ENCODE measurements around the gene SRPK2. TPM values are rescaled to one million over a fixed set of nuclear protein-coding genes. Genes with fewer than 3 reads are reported as not detected.

The SRPK2 gene
- total RNA-seq, 8 experiments from 2014 or later: 36.4 to 96.1 (median 47.3) TPM

- Histone ChIP-seq H3K4me3 (no peak overlapping the region), H3K27ac (no peak overlapping the region), H3K4me1 (replicated peaks in 1 of 2) (peaks cover 0 to 2% of the 10 kb centered on the region in 2 donors)
- in situ Hi-C loops (cut with MboI; ENCODE audit: low pct_unique_long_range_greater_than_20kb in 2 of 9, low sequenced_read_pairs in 9 of 9, unreplicated experiment in 9 of 9): no loop called here
- WGBS, 10 experiments: 50 to 100% (median 93%) methylated on average over 2 to 17 of the region's 20 CpGs; no CpG with 5 or more reads in 2 of the 10 experiments
- ATAC-seq (replicated peaks in 6 of 8): no peak
These were observed 160.2 kb downstream of the SRPK2 start for GRCh38 chr7:105228555-105228954.

GRCh38 chr7:105227391-105227790 is 161.3 kb downstream of the SRPK2 start:
- 69 to 100% (median 93%) methylated on average over 1 to 2 of the region's 2 CpGs; no CpG with 5 or more reads in 1 of the 10 experiments for WGBS, 10 experiments

DNA sequence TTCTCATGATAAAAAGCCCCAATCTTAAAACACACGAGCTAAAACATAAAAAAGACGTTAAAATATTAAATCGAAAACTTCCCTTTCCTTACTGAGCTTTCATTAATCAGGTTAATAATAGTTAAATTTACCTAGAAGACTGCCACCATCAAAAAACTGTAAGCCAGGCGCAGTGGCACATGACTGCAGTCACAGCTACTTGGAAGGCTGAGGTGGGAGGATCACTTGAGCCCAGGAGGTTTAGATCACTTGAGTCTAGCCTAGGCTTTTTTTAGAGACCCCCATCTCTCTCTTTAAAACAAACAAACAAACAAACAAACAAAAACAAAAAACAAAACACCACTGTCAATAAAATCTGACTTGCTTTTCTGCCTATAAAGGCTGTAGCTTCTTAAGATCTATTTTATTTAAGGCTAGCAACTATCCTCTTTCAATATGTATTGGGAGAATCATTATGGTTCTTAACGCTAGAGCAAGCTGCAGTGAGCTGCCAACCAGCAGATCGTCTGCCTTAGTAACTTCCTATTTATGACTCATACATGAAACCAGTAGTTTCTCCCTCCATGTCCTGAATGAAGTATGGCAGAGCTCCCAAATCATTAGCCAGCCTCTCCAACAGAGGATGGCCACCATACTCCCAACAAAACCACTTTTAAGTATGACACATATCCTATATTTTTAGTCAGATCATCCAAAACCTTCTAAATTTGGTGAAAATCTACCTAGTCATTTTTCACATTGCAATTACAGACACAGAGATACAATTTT is 163.7 kb downstream of the SRPK2 start:
- H3K27ac ChIP-seq: no peak overlapping the region
- in situ Hi-C loops (cut with MboI; ENCODE audit: low pct_unique_long_range_greater_than_20kb in 2 of 9, low sequenced_read_pairs in 9 of 9, unreplicated experiment in 9 of 9): no loop called here
- no peak overlapping the region for H3K4me3 ChIP-seq
- WGBS, 10 experiments: 59 to 100% (median 89%) methylated on average over 3 to 6 of the region's 6 CpGs
- peaks cover 0 to 9% of the 10 kb centered on the region in 2 donors for H3K4me1 ChIP-seq (replicated peaks in 1 of 2)
- peak in 6 of 8 experiments; percentile 27 to 95 (median 76) for ATAC-seq (replicated peaks in 6 of 8)

More at GRCh38 chr7:105227391-105227790, 161.3 kb downstream of the SRPK2 start:
- in situ Hi-C loops (cut with MboI; ENCODE audit: low pct_unique_long_range_greater_than_20kb in 2 of 9, low sequenced_read_pairs in 9 of 9, unreplicated experiment in 9 of 9): no loop called here
- peaks cover 0 to 9% of the 10 kb centered on the region in 2 donors for H3K4me1 ChIP-seq (replicated peaks in 1 of 2)
- no peak for ATAC-seq (replicated peaks in 6 of 8)
- H3K4me3 ChIP-seq: no peak overlapping the region
- H3K27ac ChIP-seq: no peak overlapping the region

- peaks cover 0 to 9% of the 10 kb centered on the region in 2 donors for H3K4me1 ChIP-seq (replicated peaks in 1 of 2)
- WGBS, 10 experiments: 63 to 100% (median 89%) methylated on average over 1 to 5 of the region's 5 CpGs; no CpG with 5 or more reads in 3 of the 10 experiments
- in situ Hi-C loops (cut with MboI; ENCODE audit: low pct_unique_long_range_greater_than_20kb in 2 of 9, low sequenced_read_pairs in 9 of 9, unreplicated experiment in 9 of 9): no loop called here
- no peak for ATAC-seq (replicated peaks in 6 of 8)
- H3K4me3 ChIP-seq: no peak overlapping the region
- no peak overlapping the region for H3K27ac ChIP-seq
These were observed 165.8 kb downstream of the SRPK2 start for GRCh38 chr7:105222953-105223352.

GRCh38 chr7:105219771-105220160 is 169.0 kb downstream of the SRPK2 start:
- H3K4me3 ChIP-seq: no peak overlapping the region
- no peak overlapping the region for H3K27ac ChIP-seq
- peaks cover 0 to 9% of the 10 kb centered on the region in 2 donors for H3K4me1 ChIP-seq (replicated peaks in 1 of 2)
- WGBS, 10 experiments: 56 to 100% (median 95%) methylated on average over 1 to 2 of the region's 2 CpGs; no CpG with 5 or more reads in 1 of the 10 experiments
- ATAC-seq (replicated peaks in 6 of 8): peak in 1 of 8 experiments; percentile 14
- in situ Hi-C loops (cut with MboI; ENCODE audit: low pct_unique_long_range_greater_than_20kb in 2 of 9, low sequenced_read_pairs in 9 of 9, unreplicated experiment in 9 of 9): no loop called here

DNA sequence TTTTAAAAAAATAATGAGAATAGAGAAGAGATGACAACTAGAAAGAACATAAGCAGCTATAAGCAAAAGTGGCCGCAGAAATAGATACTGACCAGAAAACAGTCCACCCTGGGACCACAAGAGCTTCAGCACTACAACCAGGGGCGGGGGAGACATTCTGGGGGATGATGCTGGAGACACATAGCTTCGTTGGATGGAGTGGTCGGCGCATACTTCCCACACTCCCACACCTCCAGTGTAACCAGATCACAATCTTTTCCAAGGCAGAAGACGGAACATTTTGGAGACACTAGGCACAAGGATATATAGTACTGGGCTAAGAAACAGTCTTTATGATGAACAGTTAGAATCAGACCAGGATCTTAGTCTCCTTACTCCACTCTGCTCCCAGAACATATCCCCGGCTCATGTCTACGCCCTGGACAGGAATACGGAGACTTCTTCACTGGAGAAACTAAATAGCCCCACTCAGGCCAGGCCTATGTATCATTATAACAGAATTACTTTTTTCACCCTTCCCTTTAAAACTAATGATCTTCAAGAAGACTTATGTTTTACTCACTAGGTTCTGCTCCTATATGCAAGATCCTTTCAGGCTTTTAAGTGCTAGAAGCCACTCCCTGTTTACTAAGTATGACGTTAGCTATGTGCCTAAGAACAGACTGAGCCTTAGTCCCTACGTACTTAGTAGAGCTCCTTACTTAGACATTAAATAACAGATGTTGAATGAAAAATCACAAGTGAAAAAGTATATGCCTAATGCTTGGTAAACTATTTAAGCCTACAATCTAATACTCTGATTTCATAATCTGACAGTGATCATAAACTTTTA is 169.6 kb downstream of the SRPK2 start:
- WGBS, 10 experiments: 74 to 100% (median 93%) methylated on average over 2 to 10 of the region's 11 CpGs
- peak in 1 of 8 experiments; percentile 94 for ATAC-seq (replicated peaks in 6 of 8)
- in situ Hi-C loops (cut with MboI; ENCODE audit: low pct_unique_long_range_greater_than_20kb in 2 of 9, low sequenced_read_pairs in 9 of 9, unreplicated experiment in 9 of 9): no loop called here
- Histone ChIP-seq H3K27ac (no peak overlapping the region), H3K4me3 (no peak overlapping the region), H3K4me1 (replicated peaks in 1 of 2) (peaks cover 0 to 9% of the 10 kb centered on the region in 2 donors)

DNA sequence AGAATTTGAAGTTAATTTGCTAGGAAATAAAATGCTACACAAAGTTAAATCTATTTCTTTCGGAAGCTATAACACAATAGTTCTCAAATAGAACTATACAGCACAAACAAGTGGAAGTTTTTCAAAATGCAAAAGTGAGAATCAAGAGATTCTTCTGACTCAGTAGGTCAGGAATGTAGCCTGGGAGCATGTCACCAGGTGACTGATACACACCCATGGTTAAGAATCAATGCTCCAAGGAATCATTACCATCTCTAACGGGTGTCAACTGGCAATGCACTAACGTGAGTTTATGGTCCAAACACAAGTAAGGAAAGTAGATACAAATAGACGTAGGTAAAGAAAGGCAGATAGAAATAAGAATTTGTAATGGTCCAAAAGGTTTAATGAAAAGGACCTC is 170.5 kb downstream of the SRPK2 start:
- in situ Hi-C loops (cut with MboI; ENCODE audit: low pct_unique_long_range_greater_than_20kb in 2 of 9, low sequenced_read_pairs in 9 of 9, unreplicated experiment in 9 of 9): no loop called here
- no peak overlapping the region for H3K4me3 ChIP-seq
- H3K27ac ChIP-seq: no peak overlapping the region
- ATAC-seq (replicated peaks in 6 of 8): peak in 2 of 8 experiments; percentile 38 to 71
- H3K4me1 ChIP-seq (replicated peaks in 1 of 2): peaks cover 0 to 4% of the 10 kb centered on the region in 2 donors
- 66 to 100% (median 94%) methylated on average over 1 to 4 of the region's 4 CpGs; no CpG with 5 or more reads in 2 of the 10 experiments for WGBS, 10 experiments

DNA sequence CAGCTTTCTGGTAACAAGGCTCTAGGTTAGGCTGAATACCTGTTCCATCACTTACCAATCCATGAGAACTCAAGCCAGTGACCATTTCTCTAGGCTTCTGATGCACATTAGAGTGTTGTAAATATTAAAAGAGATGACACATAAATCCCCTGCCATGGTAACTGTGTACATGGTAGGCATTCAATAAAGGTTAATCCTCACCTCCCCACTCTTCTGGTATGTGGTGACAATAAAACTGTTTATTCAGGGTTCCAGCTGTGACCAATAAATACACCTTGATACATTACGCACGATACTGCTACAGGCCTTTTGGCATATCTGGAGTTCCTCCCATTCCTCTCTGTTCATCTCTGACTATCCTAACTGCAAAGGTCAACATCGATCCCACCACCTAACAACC is 171.9 kb downstream of the SRPK2 start:
- no peak for ATAC-seq (replicated peaks in 6 of 8)
- Histone ChIP-seq H3K27ac (no peak overlapping the region), H3K4me3 (no peak overlapping the region), H3K4me1 (replicated peaks in 1 of 2) (no peaks in the 10 kb centered on the region)
- in situ Hi-C loops (cut with MboI; ENCODE audit: low pct_unique_long_range_greater_than_20kb in 2 of 9, low sequenced_read_pairs in 9 of 9, unreplicated experiment in 9 of 9): no loop called here
- 67 to 100% (median 97%) methylated on average over 1 to 3 of the region's 3 CpGs for WGBS, 10 experiments

DNA sequence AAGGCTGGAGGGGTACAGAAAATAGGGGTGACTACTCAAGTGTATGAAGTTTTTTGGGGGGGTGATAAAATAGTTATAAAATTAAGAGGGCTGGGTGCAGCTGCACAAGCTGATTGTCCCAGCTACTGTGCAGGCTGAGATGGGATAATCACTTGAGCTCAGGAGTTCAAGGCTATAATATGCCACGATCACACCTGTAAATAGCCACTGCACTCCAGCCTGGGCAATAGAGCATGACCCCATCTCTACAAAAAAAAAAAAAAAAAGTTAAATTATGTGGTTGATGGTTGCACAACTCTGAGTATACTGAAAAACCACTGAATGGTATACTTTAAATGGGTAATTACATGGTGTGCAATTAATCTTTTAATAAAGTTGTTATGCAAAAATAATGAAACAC is 172.9 kb downstream of the SRPK2 start:
- in situ Hi-C loops (cut with MboI; ENCODE audit: low pct_unique_long_range_greater_than_20kb in 2 of 9, low sequenced_read_pairs in 9 of 9, unreplicated experiment in 9 of 9): no loop called here
- H3K4me3 ChIP-seq: no peak overlapping the region
- WGBS, 10 experiments: 83 to 100% (median 100%) methylated on average over 1 of the region's 1 CpG; no CpG with 5 or more reads in 4 of the 10 experiments
- ATAC-seq (replicated peaks in 6 of 8): no peak
- H3K4me1 ChIP-seq (replicated peaks in 1 of 2): peaks cover 0 to 3% of the 10 kb centered on the region in 2 donors
- no peak overlapping the region for H3K27ac ChIP-seq

DNA sequence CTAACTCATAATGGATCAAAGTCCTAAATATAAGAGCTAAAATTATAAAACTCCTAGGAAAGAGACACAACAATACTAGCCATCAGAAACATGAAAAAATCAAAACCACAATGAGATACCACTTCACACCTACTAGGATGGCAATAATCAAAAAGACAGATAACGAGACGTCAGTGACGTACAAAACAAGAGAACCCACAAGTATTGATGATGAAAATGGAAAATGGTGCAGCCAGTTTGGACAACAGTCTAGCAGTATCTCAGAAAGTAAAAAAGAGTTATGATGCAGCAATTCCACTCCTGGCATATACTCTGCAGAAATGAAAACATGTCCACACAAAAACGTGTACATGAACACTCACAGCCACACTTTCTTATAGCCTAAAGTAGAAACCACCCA is 173.5 kb downstream of the SRPK2 start:
- no peak for ATAC-seq (replicated peaks in 6 of 8)
- 79 to 96% (median 91%) methylated on average over 1 to 4 of the region's 4 CpGs; no CpG with 5 or more reads in 2 of the 10 experiments for WGBS, 10 experiments
- in situ Hi-C loops (cut with MboI; ENCODE audit: low pct_unique_long_range_greater_than_20kb in 2 of 9, low sequenced_read_pairs in 9 of 9, unreplicated experiment in 9 of 9): no loop called here
- Histone ChIP-seq H3K4me3 (no peak overlapping the region), H3K4me1 (replicated peaks in 1 of 2) (peaks cover 1 to 8% of the 10 kb centered on the region in 2 donors), H3K27ac (no peak overlapping the region)

- Histone ChIP-seq H3K4me1 (replicated peaks in 1 of 2) (peaks cover 10 to 12% of the 10 kb centered on the region in 2 donors), H3K27ac (no peak overlapping the region), H3K4me3 (no peak overlapping the region)
- peak in 1 of 8 experiments; percentile 36 for ATAC-seq (replicated peaks in 6 of 8)
- in situ Hi-C loops (cut with MboI; ENCODE audit: low pct_unique_long_range_greater_than_20kb in 2 of 9, low sequenced_read_pairs in 9 of 9, unreplicated experiment in 9 of 9): no loop called here
- 0 to 100% (median 95%) methylated on average over 1 to 2 of the region's 2 CpGs; no CpG with 5 or more reads in 1 of the 10 experiments for WGBS, 10 experiments
These were observed 175.1 kb downstream of the SRPK2 start for GRCh38 chr7:105213611-105214010.

DNA sequence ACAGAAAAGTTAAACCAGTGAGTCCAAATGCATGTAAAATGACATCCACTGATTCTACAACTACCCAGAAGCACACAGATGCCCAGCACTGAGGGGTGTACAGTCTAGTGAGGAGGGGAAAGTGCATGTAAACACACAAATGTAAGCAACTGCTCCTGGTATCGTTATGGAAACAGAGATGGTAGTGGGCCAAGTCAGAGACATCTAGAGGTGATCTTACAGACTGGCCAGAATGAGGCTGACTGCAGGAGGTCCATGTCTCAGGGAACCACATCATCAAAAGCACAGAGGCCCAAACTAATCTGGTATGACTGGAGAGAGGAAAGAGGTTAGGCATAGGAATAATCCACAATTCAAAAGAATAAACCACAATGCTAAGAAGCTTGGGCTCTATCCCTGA is 176.5 kb downstream of the SRPK2 start:
- in situ Hi-C loops (cut with MboI; ENCODE audit: low pct_unique_long_range_greater_than_20kb in 2 of 9, low sequenced_read_pairs in 9 of 9, unreplicated experiment in 9 of 9): no loop called here
- WGBS, 10 experiments: 50 to 100% (median 88%) methylated on average over 1 of the region's 1 CpG; no CpG with 5 or more reads in 7 of the 10 experiments
- Histone ChIP-seq H3K27ac (no peak overlapping the region), H3K4me1 (replicated peaks in 1 of 2) (peaks cover 10 to 12% of the 10 kb centered on the region in 2 donors), H3K4me3 (no peak overlapping the region)
- peak in 1 of 8 experiments; percentile 77 for ATAC-seq (replicated peaks in 6 of 8)

GRCh38 chr7:105210721-105211205 is 178.0 kb downstream of the SRPK2 start:
- WGBS, 10 experiments: 0 to 95% (median 67%) methylated on average over 1 to 5 of the region's 5 CpGs; no CpG with 5 or more reads in 3 of the 10 experiments
- Histone ChIP-seq H3K4me3 (no peak overlapping the region), H3K27ac (no peak overlapping the region), H3K4me1 (replicated peaks in 1 of 2) (peaks cover 16 to 18% of the 10 kb centered on the region in 2 donors)
- ATAC-seq (replicated peaks in 6 of 8): peak in 3 of 8 experiments; percentile 15 to 47 (median 44)
- in situ Hi-C loops (cut with MboI; ENCODE audit: low pct_unique_long_range_greater_than_20kb in 2 of 9, low sequenced_read_pairs in 9 of 9, unreplicated experiment in 9 of 9): no loop called here
